ENCODE data around the gene NSMCE1. TPM values are rescaled to one million over a fixed set of nuclear protein-coding genes. Genes with fewer than 3 reads are reported as not detected.
"Not testable (repeated sequence)": the region's sequence is repeated elsewhere in the genome, so short reads cannot be mapped to it uniquely, and the experiment has no call there.

Gene NSMCE1
- total RNA-seq, 1 experiment from 2014 or later, result 106 TPM

DNA sequence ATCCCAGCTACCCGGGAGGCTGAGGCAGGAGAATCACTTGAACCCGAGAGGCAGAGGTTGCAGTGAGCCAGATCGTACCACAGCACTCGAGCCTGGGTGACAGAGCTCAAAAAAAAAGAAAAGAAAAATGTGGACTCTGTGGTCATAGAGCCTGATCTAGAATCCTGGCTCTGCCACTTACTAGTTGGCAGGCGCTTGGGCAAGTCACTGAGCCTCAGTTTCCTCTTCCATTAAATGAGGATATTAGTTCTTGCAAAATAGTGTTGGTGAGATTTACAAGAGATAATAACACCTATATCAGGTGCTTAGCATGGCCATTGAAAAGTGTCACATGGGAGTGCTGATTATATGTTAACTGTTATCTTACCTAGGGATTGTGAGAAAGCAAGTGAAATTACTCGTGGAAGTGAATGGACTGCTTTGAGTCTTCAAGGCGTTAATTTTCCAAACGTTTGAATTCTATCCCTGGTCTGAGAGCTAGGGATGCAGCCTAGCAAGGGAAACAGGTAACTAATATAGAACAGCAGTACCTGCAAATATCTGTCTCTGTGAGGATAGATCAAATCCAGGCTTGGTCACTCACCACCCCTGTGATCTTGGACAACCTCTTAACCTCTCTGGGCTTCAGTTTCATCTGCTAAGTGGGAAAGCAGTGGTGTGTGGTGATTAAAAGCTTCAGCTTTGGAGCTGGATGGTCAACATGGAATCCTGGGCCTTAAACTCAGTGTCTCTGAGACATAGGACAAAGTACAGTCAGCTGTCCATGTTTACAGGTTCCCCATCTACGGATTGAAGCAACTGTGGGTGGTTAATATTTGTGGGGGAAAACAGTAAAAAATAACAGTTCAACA, 953 bp upstream of the NSMCE1 start:
- intact Hi-C loops (cut with micrococcal nuclease), result loop anchor here (2.0 kb wide), 1 partner anchor 45 kb away; no protein-coding TSS in a partner anchor
- ChIA-PET POLR2A (interaction anchor here (1.1 to 2.8 kb wide), 8 partner anchors 16 to 58 kb away, joined by 3 to 14 read pairs (median 6); no protein-coding TSS in a partner anchor), CTCF (interaction anchor here (0.6 to 3.4 kb wide), 5 partner anchors 10 to 99 kb away, joined by 3 to 13 read pairs (median 3); no protein-coding TSS in a partner anchor)
- Mint-ChIP-seq H3K27me3 (ENCODE audit: insufficient read depth, unreplicated experiment) (no peaks in the 10 kb centered on the region), H3K9me3 (ENCODE audit: unreplicated experiment) (peaks cover 8% of the 10 kb centered on the region), H3K4me1 (ENCODE audit: insufficient read depth, unreplicated experiment) (peaks cover 20% of the 10 kb centered on the region), H3K36me3 (ENCODE audit: insufficient read depth, unreplicated experiment) (peaks cover 5% of the 10 kb centered on the region), H3K27ac (ENCODE audit: low read depth, unreplicated experiment) (peak overlapping the region; percentile 99), H3K4me3 (ENCODE audit: unreplicated experiment) (peak overlapping the region; percentile 94)
- no TSS peak for BruUV-seq (replicated peaks)
- DNase-seq (ENCODE audit: unreplicated experiment), result no peak
- TF ChIP-seq, protein P1, sequence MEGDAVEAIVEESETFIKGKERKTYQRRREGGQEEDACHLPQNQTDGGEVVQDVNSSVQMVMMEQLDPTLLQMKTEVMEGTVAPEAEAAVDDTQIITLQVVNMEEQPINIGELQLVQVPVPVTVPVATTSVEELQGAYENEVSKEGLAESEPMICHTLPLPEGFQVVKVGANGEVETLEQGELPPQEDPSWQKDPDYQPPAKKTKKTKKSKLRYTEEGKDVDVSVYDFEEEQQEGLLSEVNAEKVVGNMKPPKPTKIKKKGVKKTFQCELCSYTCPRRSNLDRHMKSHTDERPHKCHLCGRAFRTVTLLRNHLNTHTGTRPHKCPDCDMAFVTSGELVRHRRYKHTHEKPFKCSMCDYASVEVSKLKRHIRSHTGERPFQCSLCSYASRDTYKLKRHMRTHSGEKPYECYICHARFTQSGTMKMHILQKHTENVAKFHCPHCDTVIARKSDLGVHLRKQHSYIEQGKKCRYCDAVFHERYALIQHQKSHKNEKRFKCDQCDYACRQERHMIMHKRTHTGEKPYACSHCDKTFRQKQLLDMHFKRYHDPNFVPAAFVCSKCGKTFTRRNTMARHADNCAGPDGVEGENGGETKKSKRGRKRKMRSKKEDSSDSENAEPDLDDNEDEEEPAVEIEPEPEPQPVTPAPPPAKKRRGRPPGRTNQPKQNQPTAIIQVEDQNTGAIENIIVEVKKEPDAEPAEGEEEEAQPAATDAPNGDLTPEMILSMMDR (IDR thresholded peaks at IDR 0.05; ENCODE audit: unreplicated experiment), result no peak

DNA sequence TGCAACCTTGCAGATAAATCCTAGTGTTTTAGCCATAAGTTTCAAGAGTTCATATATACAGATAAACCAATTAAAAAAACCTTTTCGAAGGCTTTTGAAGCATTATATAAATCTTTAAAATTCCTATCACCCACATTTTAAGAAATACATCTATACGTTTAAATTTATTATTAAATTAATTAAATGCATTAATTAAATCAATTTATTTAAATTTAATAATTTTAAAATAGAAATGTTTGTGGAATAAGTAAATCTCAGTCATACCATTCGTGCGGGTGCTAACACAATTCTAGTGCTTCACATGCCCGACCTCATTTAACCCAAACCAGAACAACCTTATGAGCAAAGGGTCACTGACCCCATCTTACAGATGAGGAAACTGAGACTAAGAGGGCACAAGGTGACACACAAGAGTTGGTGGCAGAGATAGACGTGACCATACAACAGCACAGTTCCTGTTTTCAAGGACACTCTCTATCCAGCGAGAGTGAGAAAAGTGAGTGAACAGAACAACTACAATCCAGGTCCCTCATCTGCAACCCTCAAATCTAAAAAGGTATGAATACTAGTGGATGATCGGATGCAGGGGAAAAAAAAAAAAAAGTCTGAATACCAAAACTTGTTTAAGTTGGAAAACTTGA, 1.4 kb downstream of the NSMCE1 start:
- TF ChIP-seq, protein P1 (IDR thresholded peaks at IDR 0.05; ENCODE audit: unreplicated experiment), result no peak
- no peak for DNase-seq (ENCODE audit: unreplicated experiment)
- peaks cover 5% of the 10 kb centered on the region for H3K9me3 Mint-ChIP-seq (ENCODE audit: unreplicated experiment)
- H3K27ac Mint-ChIP-seq (ENCODE audit: low read depth, unreplicated experiment), result peak overlapping the region; percentile 99
- ChIA-PET POLR2A (interaction anchor here (1.8 to 1.9 kb wide), 2 partner anchors 9 to 49 kb away, joined by 5 to 8 read pairs; no protein-coding TSS in a partner anchor), CTCF (no interaction called here)
- peak overlapping the region; percentile 94 for H3K4me3 Mint-ChIP-seq (ENCODE audit: unreplicated experiment)
- BruUV-seq (replicated peaks), result no TSS peak
- peaks cover 5% of the 10 kb centered on the region for H3K36me3 Mint-ChIP-seq (ENCODE audit: insufficient read depth, unreplicated experiment)
- H3K27me3 Mint-ChIP-seq (ENCODE audit: insufficient read depth, unreplicated experiment), result no peaks in the 10 kb centered on the region
- H3K4me1 Mint-ChIP-seq (ENCODE audit: insufficient read depth, unreplicated experiment), result peaks cover 27% of the 10 kb centered on the region
- intact Hi-C loops (cut with micrococcal nuclease), result no loop called here

DNA sequence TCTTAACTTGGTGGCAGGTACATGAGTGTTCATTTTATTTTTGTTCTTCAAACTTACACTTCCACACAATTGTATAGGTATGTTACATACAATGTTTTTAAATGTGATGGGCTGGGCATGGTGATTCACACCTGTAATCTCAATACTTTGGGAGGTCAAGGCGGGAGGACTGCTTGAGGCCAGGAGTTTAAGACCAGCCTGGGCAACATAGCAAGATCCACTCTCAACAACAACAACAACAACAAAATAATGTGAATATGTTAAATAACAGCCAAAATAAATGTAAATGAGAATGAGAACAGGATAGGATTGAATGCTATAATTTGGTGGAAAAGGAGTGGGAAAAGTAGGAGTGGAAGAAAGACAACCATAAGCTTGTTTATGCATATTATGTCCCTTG, 2.6 kb downstream of the NSMCE1 start:
- CTCF ChIA-PET, result interaction anchor here (0.6 kb wide), 1 partner anchor 62 kb away, joined by 3 read pairs; no protein-coding TSS in a partner anchor
- H3K27me3 Mint-ChIP-seq (ENCODE audit: insufficient read depth, unreplicated experiment), result no peaks in the 10 kb centered on the region
- no peak overlapping the region for H3K27ac Mint-ChIP-seq (ENCODE audit: low read depth, unreplicated experiment)
- H3K9me3 Mint-ChIP-seq (ENCODE audit: unreplicated experiment), result no peaks in the 10 kb centered on the region
- no peak overlapping the region for H3K4me3 Mint-ChIP-seq (ENCODE audit: unreplicated experiment)
- DNase-seq (ENCODE audit: unreplicated experiment), result no peak
- H3K4me1 Mint-ChIP-seq (ENCODE audit: insufficient read depth, unreplicated experiment), result peaks cover 27% of the 10 kb centered on the region
- intact Hi-C loops (cut with micrococcal nuclease), result no loop called here
- TF ChIP-seq, protein P1 (IDR thresholded peaks at IDR 0.05; ENCODE audit: unreplicated experiment), result no peak
- POLR2A ChIA-PET, result interaction anchor here (0.8 to 5.0 kb wide), 4 partner anchors 51 to 101 kb away, joined by 3 to 47 read pairs (median 8); no protein-coding TSS in a partner anchor
- no TSS peak for BruUV-seq (replicated peaks)
- H3K36me3 Mint-ChIP-seq (ENCODE audit: insufficient read depth, unreplicated experiment), result peaks cover 5% of the 10 kb centered on the region

DNA sequence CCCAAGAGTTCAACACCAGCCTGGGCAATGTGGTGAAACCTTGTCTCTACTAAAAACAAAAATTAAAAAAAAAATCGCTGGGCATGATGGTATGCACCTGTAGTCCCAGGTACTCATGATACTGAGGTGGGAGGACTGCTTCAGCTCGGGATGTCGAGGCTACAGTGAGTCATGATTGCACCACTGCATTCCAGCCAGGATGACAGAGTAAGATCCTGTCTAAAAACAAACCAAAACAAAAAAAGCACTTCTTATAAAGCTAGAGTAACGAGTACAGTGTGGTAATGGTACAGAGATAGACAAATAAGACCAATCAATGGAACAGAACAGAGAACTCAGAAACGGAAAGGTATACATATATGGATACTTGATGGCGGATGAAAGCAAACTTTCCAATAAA, 4.4 kb downstream of the NSMCE1 start:
- Mint-ChIP-seq H3K4me3 (ENCODE audit: unreplicated experiment) (peak overlapping the region; percentile 3), H3K4me1 (ENCODE audit: insufficient read depth, unreplicated experiment) (peaks cover 23% of the 10 kb centered on the region), H3K27me3 (ENCODE audit: insufficient read depth, unreplicated experiment) (no peaks in the 10 kb centered on the region), H3K9me3 (ENCODE audit: unreplicated experiment) (no peaks in the 10 kb centered on the region), H3K36me3 (ENCODE audit: insufficient read depth, unreplicated experiment) (peaks cover 5% of the 10 kb centered on the region), H3K27ac (ENCODE audit: low read depth, unreplicated experiment) (peak overlapping the region; percentile 90)
- TF ChIP-seq, protein P1 (IDR thresholded peaks at IDR 0.05; ENCODE audit: unreplicated experiment), result no peak
- CTCF ChIA-PET, result interaction anchor here (0.6 to 1.4 kb wide), 4 partner anchors 9 to 30 kb away, joined by 3 to 5 read pairs (median 4); no protein-coding TSS in a partner anchor
- no TSS peak for BruUV-seq (replicated peaks)
- intact Hi-C loops (cut with micrococcal nuclease), result no loop called here
- DNase-seq (ENCODE audit: unreplicated experiment), result peak; percentile 88
- POLR2A ChIA-PET, result interaction anchor here (0.7 to 5.0 kb wide), 10 partner anchors 10 to 103 kb away, joined by 3 to 47 read pairs (median 5); no protein-coding TSS in a partner anchor

DNA sequence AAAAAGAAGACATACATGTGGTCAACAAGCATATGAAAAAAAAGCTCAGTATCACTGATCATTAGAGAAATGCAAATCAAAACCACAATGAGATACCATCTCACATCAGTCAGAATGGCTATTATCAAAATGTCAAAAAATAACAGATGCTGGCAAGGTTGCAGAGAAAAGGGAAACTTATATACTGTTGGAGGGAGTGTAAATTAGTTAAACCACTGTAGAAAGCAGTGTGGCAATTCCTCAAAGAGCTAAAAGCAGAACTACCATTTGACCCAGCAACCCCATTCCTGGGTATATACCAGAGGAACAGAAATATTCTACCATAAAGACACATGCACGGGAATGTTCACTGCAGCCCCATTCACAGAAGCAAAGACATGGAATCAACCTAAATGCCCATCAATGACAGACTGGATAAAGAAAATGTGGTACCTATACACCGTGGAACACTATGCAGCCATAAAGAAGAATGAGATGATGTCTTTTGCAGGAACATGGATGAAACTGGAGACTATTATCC, 5.6 kb downstream of the NSMCE1 start:
- H3K4me3 Mint-ChIP-seq (ENCODE audit: unreplicated experiment); DNase-seq (ENCODE audit: unreplicated experiment); BruUV-seq (replicated peaks); H3K27me3 Mint-ChIP-seq (ENCODE audit: insufficient read depth, unreplicated experiment); intact Hi-C loops (cut with micrococcal nuclease); H3K36me3 Mint-ChIP-seq (ENCODE audit: insufficient read depth, unreplicated experiment); H3K27ac Mint-ChIP-seq (ENCODE audit: low read depth, unreplicated experiment); H3K9me3 Mint-ChIP-seq (ENCODE audit: unreplicated experiment): not testable (repeated sequence)
- ChIA-PET CTCF (interaction anchor here (1.4 kb wide), 1 partner anchor 105 kb away, joined by 5 read pairs; no protein-coding TSS in a partner anchor), POLR2A (interaction anchor here (1.8 to 5.0 kb wide), 3 partner anchors 9 to 58 kb away, joined by 7 to 47 read pairs (median 9); no protein-coding TSS in a partner anchor)
- H3K4me1 Mint-ChIP-seq (ENCODE audit: insufficient read depth, unreplicated experiment), result peaks cover 34% of the 10 kb centered on the region

Measured in MCF 10A (cell line).